ENCODE measurements around the gene PRRC1.
A peak's percentile ranks its signal among the peaks of the same experiment; 100 is the strongest.

Gene PRRC1

GRCh38 chr5:127517480-127518318 is at the start of gene PRRC1:
Gene PRRC1, plus strand, starts transcription at chr5:127517640. Its CDS starts 5,840 bp downstream, at chr5:127523480.
- no peak for FAIRE-seq
- peak; percentile 73 for DNase-seq (ENCODE audit: insufficient read length, low spot score)
- peak; percentile 91 for TF ChIP-seq POLR2A (IDR thresholded peaks at IDR 0.05; ENCODE audit: low read depth, low read length)

- FAIRE-seq: no peak
- DNase-seq (ENCODE audit: insufficient read length, low spot score): no peak
- no peak for TF ChIP-seq POLR2A (IDR thresholded peaks at IDR 0.05; ENCODE audit: low read depth, low read length)
These were observed 46.2 kb upstream of the PRRC1 start for GRCh38 chr5:127471211-127471610.

GRCh38 chr5:127472700-127473099 is 44.7 kb upstream of the PRRC1 start:
- DNase-seq (ENCODE audit: insufficient read length, low spot score): no peak
- no peak for FAIRE-seq
- TF ChIP-seq POLR2A (IDR thresholded peaks at IDR 0.05; ENCODE audit: low read depth, low read length): no peak

GRCh38 chr5:127486471-127486870 is 31.0 kb upstream of the PRRC1 start:
- TF ChIP-seq POLR2A (IDR thresholded peaks at IDR 0.05; ENCODE audit: low read depth, low read length): no peak
- FAIRE-seq (no peak), DNase-seq (ENCODE audit: insufficient read length, low spot score) (no peak)

GRCh38 chr5:127492854-127493738 is 24.3 kb upstream of the PRRC1 start:
- FAIRE-seq: peak; percentile 52
- no peak for DNase-seq (ENCODE audit: insufficient read length, low spot score)
- TF ChIP-seq POLR2A (IDR thresholded peaks at IDR 0.05; ENCODE audit: low read depth, low read length): no peak

- no peak for FAIRE-seq
- no peak for TF ChIP-seq POLR2A (IDR thresholded peaks at IDR 0.05; ENCODE audit: low read depth, low read length)
- no peak for DNase-seq (ENCODE audit: insufficient read length, low spot score)
These were observed 18.9 kb upstream of the PRRC1 start for GRCh38 chr5:127498548-127498947.

GRCh38 chr5:127505905-127506304 is 11.5 kb upstream of the PRRC1 start:
- DNase-seq (ENCODE audit: insufficient read length, low spot score): no peak
- no peak for FAIRE-seq
- TF ChIP-seq POLR2A (IDR thresholded peaks at IDR 0.05; ENCODE audit: low read depth, low read length): no peak

- no peak for FAIRE-seq
- TF ChIP-seq POLR2A (IDR thresholded peaks at IDR 0.05; ENCODE audit: low read depth, low read length): no peak
- no peak for DNase-seq (ENCODE audit: insufficient read length, low spot score)
These were observed 10.8 kb upstream of the PRRC1 start for GRCh38 chr5:127506616-127507015.

GRCh38 chr5:127508644-127509373 is 8.6 kb upstream of the PRRC1 start:
- FAIRE-seq (no peak), DNase-seq (ENCODE audit: insufficient read length, low spot score) (no peak)
- no peak for TF ChIP-seq POLR2A (IDR thresholded peaks at IDR 0.05; ENCODE audit: low read depth, low read length)

- no peak for DNase-seq (ENCODE audit: insufficient read length, low spot score)
- no peak for FAIRE-seq
- TF ChIP-seq POLR2A (IDR thresholded peaks at IDR 0.05; ENCODE audit: low read depth, low read length): no peak
These were observed 4.0 kb upstream of the PRRC1 start for GRCh38 chr5:127513408-127513970.

- DNase-seq (ENCODE audit: insufficient read length, low spot score): no peak
- no peak for TF ChIP-seq POLR2A (IDR thresholded peaks at IDR 0.05; ENCODE audit: low read depth, low read length)
- no peak for FAIRE-seq
These were observed 2.6 kb upstream of the PRRC1 start for GRCh38 chr5:127514816-127515215.

GRCh38 chr5:127515693-127516440 is 1.6 kb upstream of the PRRC1 start:
- no peak for FAIRE-seq
- no peak for DNase-seq (ENCODE audit: insufficient read length, low spot score)

GRCh38 chr5:127517110-127517479 is 345 bp upstream of the PRRC1 start:
- no peak for TF ChIP-seq POLR2A (IDR thresholded peaks at IDR 0.05; ENCODE audit: low read depth, low read length)
- DNase-seq (ENCODE audit: insufficient read length, low spot score) (peak; percentile 5), FAIRE-seq (no peak)

More at GRCh38 chr5:127515693-127516440, 1.6 kb upstream of the PRRC1 start:
- no peak for TF ChIP-seq POLR2A (IDR thresholded peaks at IDR 0.05; ENCODE audit: low read depth, low read length)

Data from H54 (cell line).